HK-2 (cell line): ENCODE measurements around the gene POTEI.
"Not testable (repeated sequence)": the region's sequence is repeated elsewhere in the genome, so short reads cannot be mapped to it uniquely, and the experiment has no call there.

Experiments used
- DNase-seq: peaks from one replicate; pipeline ENCODE4 v3.0.0-alpha.2; 2018; ENCODE audit not compliant: unreplicated experiment

POTEI gene

GRCh38 chr2:130509228-130509627 is at the start of gene POTEI:
Gene POTEI, minus strand, starts transcription at chr2:130509328. Its CDS starts 93 bp downstream, at chr2:130509235.
- not testable (repeated sequence) for DNase-seq

- DNase-seq, result not testable (repeated sequence)
Observed at GRCh38 chr2:130556441-130556840, 47.3 kb upstream of the POTEI start.

- not testable (repeated sequence) for DNase-seq
Observed at GRCh38 chr2:130554178-130554577, 45.0 kb upstream of the POTEI start.

DNA sequence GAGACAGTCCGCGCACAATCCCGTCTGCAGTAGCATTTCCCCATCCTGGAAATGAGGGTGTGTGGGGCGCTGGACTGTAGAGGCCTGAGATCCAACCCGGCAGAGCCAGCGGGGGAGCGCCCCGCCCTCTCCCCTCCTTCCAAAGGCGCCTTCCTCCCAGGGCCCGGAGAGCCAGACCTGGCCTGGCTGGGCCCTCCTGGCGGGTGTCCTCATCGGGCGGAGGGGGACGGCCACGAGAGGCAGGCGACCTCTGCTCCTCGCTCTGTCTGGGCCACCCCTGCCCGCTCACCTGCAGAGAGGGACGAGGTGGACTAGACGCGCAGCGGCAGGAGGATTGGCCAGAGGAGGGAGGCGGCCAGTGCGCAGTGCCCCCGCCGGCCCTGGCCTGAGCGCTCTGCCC is 40.3 kb upstream of the POTEI start:
- not testable (repeated sequence) for DNase-seq

- not testable (repeated sequence) for DNase-seq
Observed at GRCh38 chr2:130548418-130548817, 39.3 kb upstream of the POTEI start.

DNA sequence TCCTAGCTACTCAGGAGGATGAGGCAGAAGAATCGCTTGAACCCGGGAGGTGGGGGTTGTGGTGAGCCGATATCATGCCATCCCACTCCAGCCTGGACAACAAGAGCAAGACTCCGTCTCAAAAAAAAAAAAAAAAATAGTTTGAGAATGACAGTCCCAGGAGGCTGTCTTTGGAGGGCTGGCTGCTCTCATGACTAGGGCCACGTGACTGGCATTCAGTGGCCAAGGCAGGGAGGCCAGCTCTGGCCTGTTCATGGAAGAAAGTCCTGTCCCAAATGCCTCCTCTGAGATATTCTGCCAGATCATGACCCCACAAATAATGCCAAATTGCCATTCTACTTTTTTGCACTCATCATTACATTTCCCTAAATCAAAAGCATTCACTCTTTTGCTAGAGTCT is 35.9 kb upstream of the POTEI start:
- DNase-seq, result not testable (repeated sequence)

GRCh38 chr2:130543785-130544528 is 34.8 kb upstream of the POTEI start:
- not testable (repeated sequence) for DNase-seq

GRCh38 chr2:130542789-130543188 is 33.7 kb upstream of the POTEI start:
- DNase-seq, result not testable (repeated sequence)

- DNase-seq, result not testable (repeated sequence)
Observed at GRCh38 chr2:130538271-130538670, 29.1 kb upstream of the POTEI start.

DNA sequence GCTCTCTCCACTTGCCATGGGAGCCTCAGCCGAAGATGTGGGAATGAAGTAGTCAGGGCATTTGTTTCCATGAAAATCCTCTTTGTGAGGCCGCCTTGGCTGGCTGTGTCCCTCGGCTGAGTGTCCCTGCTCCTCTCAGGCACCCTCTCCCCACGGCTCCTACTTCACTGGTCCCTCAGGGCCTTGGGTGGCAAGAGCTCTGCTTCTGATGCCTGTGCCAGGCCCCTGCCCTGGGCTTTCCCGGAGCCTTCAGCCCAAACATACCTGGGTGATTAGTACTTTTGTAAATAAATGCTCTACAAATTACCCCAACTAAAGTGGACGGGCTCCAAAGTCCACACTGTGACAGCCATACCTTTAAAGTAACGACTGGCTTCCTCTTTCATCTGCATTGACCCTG is 27.5 kb upstream of the POTEI start:
- DNase-seq, result not testable (repeated sequence)

DNA sequence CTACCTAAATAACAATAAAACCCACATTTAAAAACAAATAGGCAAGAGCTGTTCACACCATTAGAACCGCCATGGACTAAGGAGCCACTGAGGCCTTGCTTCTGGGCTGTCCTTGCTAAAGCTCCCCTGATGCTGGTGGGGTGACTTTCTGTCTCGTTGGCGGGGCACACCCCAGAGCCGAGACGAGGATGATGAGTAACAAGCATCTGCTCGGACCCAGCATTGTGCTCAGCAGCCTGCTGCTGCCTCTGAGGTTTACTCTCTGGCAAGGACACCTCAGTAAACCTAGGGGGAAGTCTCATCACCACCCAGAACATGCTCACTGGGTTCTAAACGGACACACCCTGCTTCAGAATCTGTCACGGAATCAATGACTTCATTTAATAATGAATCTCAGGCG is 22.5 kb upstream of the POTEI start:
- DNase-seq, result not testable (repeated sequence)

DNA sequence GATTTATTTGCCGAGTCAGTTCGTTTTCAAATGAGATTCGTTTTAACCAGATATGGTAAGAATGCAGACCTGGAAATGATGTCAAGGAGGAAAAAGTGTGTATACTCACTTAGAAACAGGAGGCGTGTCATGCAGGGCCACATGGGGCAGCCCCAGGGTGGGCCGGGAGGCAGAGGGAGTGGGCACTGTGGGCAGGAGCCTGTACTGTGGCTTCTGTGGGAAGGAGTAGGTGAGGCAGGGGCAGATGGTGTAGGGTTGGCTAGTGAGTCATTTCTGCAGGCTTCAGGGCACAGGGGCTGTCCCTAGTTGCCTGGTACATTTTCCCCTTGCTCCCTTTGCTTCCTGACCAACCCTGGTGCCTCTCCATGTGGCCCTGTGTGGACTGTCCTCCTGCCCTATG is 22.1 kb upstream of the POTEI start:
- DNase-seq, result not testable (repeated sequence)

- DNase-seq, result not testable (repeated sequence)
Observed at GRCh38 chr2:130530212-130530611, 21.1 kb upstream of the POTEI start.

- not testable (repeated sequence) for DNase-seq
Observed at GRCh38 chr2:130529545-130529944, 20.4 kb upstream of the POTEI start.

- DNase-seq, result not testable (repeated sequence)
Observed at GRCh38 chr2:130527365-130527967, 18.3 kb upstream of the POTEI start.

GRCh38 chr2:130522390-130522789 is 13.3 kb upstream of the POTEI start:
- DNase-seq, result not testable (repeated sequence)

- not testable (repeated sequence) for DNase-seq
Observed at GRCh38 chr2:130520992-130521391, 11.9 kb upstream of the POTEI start, which contains the start of gene CFC1B. Gene CFC1B, plus strand, starts transcription at chr2:130521222. Its CDS starts 263 bp downstream, at chr2:130521485.

GRCh38 chr2:130518516-130519106 is 9.5 kb upstream of the POTEI start:
- DNase-seq, result not testable (repeated sequence)

DNA sequence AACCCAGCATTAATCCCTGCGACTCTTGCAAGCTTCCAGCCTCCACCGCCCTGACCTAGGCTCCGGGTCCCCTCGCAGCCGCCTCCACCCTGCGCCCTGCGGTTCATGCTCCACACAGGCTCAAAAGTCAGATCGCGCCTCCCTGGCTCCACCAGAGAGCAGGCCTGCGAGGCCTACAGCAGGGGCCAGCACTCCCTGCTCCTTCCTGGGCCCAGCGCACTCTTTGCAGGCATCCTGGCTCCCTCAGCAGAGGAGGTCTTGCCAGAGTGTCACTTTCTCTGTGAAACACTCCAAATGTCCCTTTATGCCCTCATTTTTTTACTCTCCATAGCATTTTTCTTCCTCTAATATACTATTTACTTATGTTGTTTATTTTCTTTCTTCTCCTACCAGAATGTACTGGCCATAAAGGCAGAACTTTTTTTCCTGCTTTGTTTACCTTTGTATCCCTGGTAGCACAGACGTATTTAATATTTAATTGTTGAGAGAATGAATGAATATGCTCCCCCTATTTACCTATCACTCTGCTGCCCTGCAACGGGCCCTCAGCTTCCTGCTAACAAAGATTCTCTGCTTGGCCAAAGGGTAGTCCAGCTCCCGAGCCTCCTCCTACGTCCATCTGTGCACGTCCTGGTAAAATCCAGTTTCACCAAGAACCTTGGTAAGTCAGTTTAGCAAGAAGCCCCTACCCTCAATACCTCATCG is 2.8 kb upstream of the POTEI start:
- DNase-seq, result not testable (repeated sequence)

DNA sequence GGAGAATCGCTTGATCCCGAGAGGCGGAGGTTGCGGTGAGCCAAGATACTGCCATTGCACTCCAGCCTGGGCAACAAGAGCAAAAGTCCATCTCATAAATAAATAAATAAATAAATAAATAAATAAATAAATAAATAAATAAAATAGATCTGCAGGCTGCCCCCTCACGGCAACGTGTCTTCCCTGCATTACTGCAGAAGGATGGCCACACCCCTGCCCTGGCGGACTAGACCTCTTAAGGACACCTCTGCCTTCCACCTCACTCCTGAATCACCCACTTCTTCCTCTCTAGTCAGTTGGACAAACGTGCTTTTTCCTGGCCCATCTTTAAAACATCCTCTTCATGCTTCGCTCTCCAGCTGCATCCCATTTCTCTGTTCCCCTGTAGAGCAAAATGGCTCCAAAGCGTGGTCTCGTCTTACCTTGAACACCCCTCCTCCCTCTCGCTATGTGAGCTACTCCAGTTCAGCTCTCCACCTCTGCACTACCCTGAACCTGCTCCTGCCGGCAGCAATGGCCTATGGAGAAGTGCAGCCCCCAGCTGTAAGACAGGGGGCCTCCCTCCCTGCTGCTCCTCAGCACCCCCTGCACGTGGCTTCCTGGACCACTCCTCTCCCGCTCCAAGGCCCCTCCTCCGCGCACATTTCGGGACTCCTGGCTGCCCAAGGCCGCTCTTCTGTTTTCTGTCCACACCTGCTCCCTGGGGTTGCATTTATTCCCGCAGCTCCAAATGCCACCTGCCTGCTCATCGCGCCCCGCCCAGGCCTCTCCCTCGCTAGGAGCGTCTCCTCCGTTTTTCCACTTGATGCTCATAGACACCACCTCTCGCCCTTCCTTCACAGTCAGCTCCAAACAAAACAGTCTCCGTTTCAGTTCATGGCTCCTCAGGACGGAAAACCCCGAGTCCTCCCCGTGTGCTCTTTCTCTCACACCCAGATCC is 1.9 kb upstream of the POTEI start:
- not testable (repeated sequence) for DNase-seq

GRCh38 chr2:130491073-130491472 is 18.1 kb downstream of the POTEI start:
- DNase-seq, result not testable (repeated sequence)
